ENCODE measurements around the gene SLC2A8. TPM values are rescaled to one million over a fixed set of nuclear protein-coding genes. Genes with fewer than 3 reads are reported as not detected.

Gene SLC2A8
- total RNA-seq, 1 experiment from 2014 or later: 29.0 TPM

DNA sequence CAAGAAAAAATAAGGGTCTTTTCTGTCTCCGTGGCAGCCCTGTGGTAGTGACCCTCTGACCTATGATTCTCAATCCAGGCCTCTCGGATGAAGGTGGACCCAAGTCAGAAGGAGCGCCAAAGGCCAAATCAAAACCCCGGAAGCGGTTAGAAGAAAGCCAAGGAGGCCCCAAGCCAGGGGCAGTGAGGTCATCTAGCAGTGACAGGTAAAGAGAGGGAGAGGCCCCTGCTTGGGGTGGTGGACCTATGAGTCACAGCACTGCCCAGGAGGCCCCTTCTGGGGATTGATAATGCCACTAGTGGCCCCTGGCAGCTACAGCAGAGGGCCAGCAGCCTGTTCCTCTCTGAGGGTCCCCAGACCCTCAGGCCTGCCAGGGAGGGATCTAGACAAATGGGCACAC is 6.4 kb upstream of the SLC2A8 start:
- H3K4me1 ChIP-seq (ENCODE audit: insufficient read depth, low read length): peaks cover 16% of the 10 kb centered on the region
- no peaks in the 10 kb centered on the region for H3K27me3 ChIP-seq (ENCODE audit: low read length)
- H3K9me3 ChIP-seq (ENCODE audit: low read length): no peaks in the 10 kb centered on the region
- ChIA-PET CTCF (no interaction called here), POLR2A (ENCODE audit: unreplicated experiment) (no interaction called here)
- no peaks in the 10 kb centered on the region for H3F3A ChIP-seq (ENCODE audit: low read length, unreplicated experiment)
- TF ChIP-seq, protein P1, sequence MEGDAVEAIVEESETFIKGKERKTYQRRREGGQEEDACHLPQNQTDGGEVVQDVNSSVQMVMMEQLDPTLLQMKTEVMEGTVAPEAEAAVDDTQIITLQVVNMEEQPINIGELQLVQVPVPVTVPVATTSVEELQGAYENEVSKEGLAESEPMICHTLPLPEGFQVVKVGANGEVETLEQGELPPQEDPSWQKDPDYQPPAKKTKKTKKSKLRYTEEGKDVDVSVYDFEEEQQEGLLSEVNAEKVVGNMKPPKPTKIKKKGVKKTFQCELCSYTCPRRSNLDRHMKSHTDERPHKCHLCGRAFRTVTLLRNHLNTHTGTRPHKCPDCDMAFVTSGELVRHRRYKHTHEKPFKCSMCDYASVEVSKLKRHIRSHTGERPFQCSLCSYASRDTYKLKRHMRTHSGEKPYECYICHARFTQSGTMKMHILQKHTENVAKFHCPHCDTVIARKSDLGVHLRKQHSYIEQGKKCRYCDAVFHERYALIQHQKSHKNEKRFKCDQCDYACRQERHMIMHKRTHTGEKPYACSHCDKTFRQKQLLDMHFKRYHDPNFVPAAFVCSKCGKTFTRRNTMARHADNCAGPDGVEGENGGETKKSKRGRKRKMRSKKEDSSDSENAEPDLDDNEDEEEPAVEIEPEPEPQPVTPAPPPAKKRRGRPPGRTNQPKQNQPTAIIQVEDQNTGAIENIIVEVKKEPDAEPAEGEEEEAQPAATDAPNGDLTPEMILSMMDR (conservative IDR thresholded peaks at IDR 0.05; ENCODE audit: low read depth, low read length): no peak
- TF ChIP-seq EZH2phosphoT487 (IDR thresholded peaks at IDR 0.05; ENCODE audit: borderline replicate concordance, low read length) (no peak), EZH2 (IDR thresholded peaks at IDR 0.05; ENCODE audit: low read length, unreplicated experiment) (no peak)
- no peak overlapping the region for H2AFZ ChIP-seq (ENCODE audit: low read length)
- H3K36me3 ChIP-seq (ENCODE audit: low read depth, low read length): no peaks in the 10 kb centered on the region
- no peak for DNase-seq
- H3K9me2 ChIP-seq (replicated peaks; ENCODE audit: low read length): no peaks in the 10 kb centered on the region
- no peak for ATAC-seq
- no TSS peak for BruUV-seq (replicated peaks)
- no peaks in the 10 kb centered on the region for H4K20me1 ChIP-seq (ENCODE audit: low read length)
- H3K4me3 ChIP-seq (ENCODE audit: low read length): no peak overlapping the region
- no peaks in the 10 kb centered on the region for H3K79me2 ChIP-seq (ENCODE audit: low read length)
- H3K27ac ChIP-seq (ENCODE audit: low read length): no peak overlapping the region
- no peak overlapping the region for H3K9ac ChIP-seq (ENCODE audit: low read length)
- no peak overlapping the region for H3K4me2 ChIP-seq (ENCODE audit: low read length)
- intact Hi-C loops (cut with micrococcal nuclease): no loop called here

DNA sequence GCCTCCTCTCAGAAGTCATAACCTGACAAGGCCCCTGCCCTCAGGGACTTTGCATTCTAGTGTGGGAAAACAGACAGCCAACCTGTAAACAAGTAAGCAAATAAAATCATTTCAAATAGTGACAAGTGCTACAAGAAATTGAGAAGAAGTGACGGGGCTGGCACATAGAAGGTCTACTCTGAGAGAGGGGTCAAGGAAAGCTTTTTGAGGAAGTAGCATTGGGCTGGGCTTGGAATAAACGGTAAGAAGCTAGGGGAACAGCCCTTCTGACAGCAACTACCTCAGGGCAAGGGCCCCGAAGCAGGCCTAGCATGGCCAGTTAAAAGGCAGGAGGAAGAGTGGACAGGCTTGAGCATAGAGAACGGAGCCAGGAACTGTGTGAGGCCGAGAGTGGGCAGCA is 4.8 kb upstream of the SLC2A8 start:
- Histone ChIP-seq H3K79me2 (ENCODE audit: low read length) (no peaks in the 10 kb centered on the region), H4K20me1 (ENCODE audit: low read length) (no peaks in the 10 kb centered on the region), H3F3A (ENCODE audit: low read length, unreplicated experiment) (no peaks in the 10 kb centered on the region), H3K9me2 (replicated peaks; ENCODE audit: low read length) (no peaks in the 10 kb centered on the region), H3K9ac (ENCODE audit: low read length) (no peak overlapping the region), H3K4me3 (ENCODE audit: low read length) (no peak overlapping the region), H3K4me1 (ENCODE audit: insufficient read depth, low read length) (peaks cover 21% of the 10 kb centered on the region), H2AFZ (ENCODE audit: low read length) (no peak overlapping the region), H3K4me2 (ENCODE audit: low read length) (no peak overlapping the region), H3K27ac (ENCODE audit: low read length) (no peak overlapping the region), H3K36me3 (ENCODE audit: low read depth, low read length) (no peaks in the 10 kb centered on the region), H3K27me3 (ENCODE audit: low read length) (no peaks in the 10 kb centered on the region), H3K9me3 (ENCODE audit: low read length) (no peaks in the 10 kb centered on the region)
- ATAC-seq: no peak
- intact Hi-C loops (cut with micrococcal nuclease): no loop called here
- ChIA-PET POLR2A (ENCODE audit: unreplicated experiment) (no interaction called here), CTCF (no interaction called here)
- no TSS peak for BruUV-seq (replicated peaks)
- TF ChIP-seq, protein P1 (conservative IDR thresholded peaks at IDR 0.05; ENCODE audit: low read depth, low read length): no peak
- no peak for TF ChIP-seq EZH2phosphoT487 (IDR thresholded peaks at IDR 0.05; ENCODE audit: borderline replicate concordance, low read length)
- no peak for TF ChIP-seq EZH2 (IDR thresholded peaks at IDR 0.05; ENCODE audit: low read length, unreplicated experiment)
- DNase-seq: no peak

DNA sequence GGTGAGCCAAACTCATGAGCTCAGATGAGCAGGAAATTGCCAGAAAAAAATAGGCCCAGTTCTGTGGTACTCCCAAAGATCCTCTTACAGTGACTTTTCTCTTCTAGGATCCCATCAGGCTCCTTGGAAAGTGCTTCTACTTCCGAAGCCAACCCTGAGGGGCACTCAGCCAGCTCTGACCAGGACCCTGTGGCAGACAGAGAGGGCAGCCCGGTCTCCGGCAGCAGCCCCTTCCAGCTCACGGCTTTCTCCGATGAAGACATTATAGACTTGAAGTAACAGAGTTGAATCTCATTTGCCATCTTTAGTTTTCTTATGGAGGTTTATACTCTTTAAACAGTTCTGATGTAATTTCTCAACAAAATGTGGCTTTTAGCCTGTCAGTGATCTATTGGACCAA is 4.0 kb upstream of the SLC2A8 start:
- no peak overlapping the region for H3K4me3 ChIP-seq (ENCODE audit: low read length)
- H4K20me1 ChIP-seq (ENCODE audit: low read length): no peaks in the 10 kb centered on the region
- H3K36me3 ChIP-seq (ENCODE audit: low read depth, low read length): no peaks in the 10 kb centered on the region
- H2AFZ ChIP-seq (ENCODE audit: low read length): no peak overlapping the region
- DNase-seq: no peak
- peaks cover 2% of the 10 kb centered on the region for H3K79me2 ChIP-seq (ENCODE audit: low read length)
- POLR2A ChIA-PET (ENCODE audit: unreplicated experiment): no interaction called here
- no peak overlapping the region for H3K9ac ChIP-seq (ENCODE audit: low read length)
- TF ChIP-seq, protein P1 (conservative IDR thresholded peaks at IDR 0.05; ENCODE audit: low read depth, low read length): no peak
- TF ChIP-seq EZH2phosphoT487 (IDR thresholded peaks at IDR 0.05; ENCODE audit: borderline replicate concordance, low read length) (no peak), EZH2 (IDR thresholded peaks at IDR 0.05; ENCODE audit: low read length, unreplicated experiment) (no peak)
- intact Hi-C loops (cut with micrococcal nuclease): loop anchor here (1.0 kb wide), 1 partner anchor 109 kb away; no protein-coding TSS in a partner anchor
- H3K9me3 ChIP-seq (ENCODE audit: low read length): no peaks in the 10 kb centered on the region
- no TSS peak for BruUV-seq (replicated peaks)
- no peak for ATAC-seq
- no peaks in the 10 kb centered on the region for H3K27me3 ChIP-seq (ENCODE audit: low read length)
- H3F3A ChIP-seq (ENCODE audit: low read length, unreplicated experiment): no peaks in the 10 kb centered on the region
- CTCF ChIA-PET: interaction anchor here (0.6 to 1.6 kb wide), 3 partner anchors 27 to 178 kb away, joined by 3 to 5 read pairs (median 4); no protein-coding TSS in a partner anchor
- peaks cover 18% of the 10 kb centered on the region for H3K4me1 ChIP-seq (ENCODE audit: insufficient read depth, low read length)
- H3K4me2 ChIP-seq (ENCODE audit: low read length): no peak overlapping the region
- no peaks in the 10 kb centered on the region for H3K9me2 ChIP-seq (replicated peaks; ENCODE audit: low read length)
- no peak overlapping the region for H3K27ac ChIP-seq (ENCODE audit: low read length)

Data from PC-3 (cell line).